ENCODE results near the gene EFS.
"Not testable (repeated sequence)": the region's sequence is repeated elsewhere in the genome, so short reads cannot be mapped to it uniquely, and the experiment has no call there.

The EFS gene

DNA sequence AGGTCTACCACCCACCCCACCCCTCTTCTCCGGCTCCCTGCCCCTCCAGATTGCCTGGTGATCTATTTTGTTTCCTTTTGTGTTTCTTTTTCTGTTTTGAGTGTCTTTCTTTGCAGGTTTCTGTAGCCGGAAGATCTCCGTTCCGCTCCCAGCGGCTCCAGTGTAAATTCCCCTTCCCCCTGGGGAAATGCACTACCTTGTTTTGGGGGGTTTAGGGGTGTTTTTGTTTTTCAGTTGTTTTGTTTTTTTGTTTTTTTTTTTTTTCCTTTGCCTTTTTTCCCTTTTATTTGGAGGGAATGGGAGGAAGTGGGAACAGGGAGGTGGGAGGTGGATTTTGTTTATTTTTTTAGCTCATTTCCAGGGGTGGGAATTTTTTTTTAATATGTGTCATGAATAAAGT is 39.2 kb downstream of the EFS start:
- DNase-seq (ENCODE audit: low read depth): not testable (repeated sequence)

DNA sequence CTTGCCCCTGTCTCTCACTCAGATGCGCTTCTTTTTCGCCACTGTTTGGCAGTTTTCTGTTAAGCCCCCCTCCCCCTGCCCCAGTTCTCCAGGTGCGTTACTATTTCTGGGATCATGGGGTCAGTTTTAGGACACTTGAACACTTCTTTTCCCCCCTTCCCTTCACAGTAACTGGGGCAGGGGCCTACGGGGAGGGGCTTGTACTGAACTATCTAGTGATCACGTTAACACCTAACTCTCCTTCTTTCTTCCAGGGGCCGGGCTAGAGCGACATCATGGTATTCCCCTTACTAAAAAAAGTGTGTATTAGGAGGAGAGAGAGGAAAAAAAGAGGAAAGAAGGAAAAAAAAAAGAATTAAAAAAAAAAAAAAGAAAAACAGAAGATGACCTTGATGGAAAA is 40.0 kb downstream of the EFS start:
- DNase-seq (ENCODE audit: low read depth): no peak

DNA sequence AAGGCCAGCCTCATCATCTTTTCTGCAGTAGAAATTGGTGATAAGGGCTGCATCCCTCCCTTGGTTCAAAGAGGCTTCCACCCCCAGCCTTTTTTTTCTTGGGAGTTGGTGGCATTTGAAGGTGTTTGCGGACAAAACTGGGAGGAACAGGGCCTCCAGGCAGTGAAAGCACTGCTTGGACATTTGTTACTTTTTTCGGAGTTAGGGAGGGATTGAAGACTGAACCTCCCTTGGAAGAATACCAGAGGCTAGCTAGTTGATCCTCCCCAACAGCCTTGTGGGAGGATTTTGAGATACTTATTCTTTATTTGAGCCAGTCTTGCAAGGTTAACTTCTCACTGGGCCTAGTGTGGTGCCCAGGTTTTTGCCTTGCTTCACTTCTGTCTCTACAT is 40.5 kb downstream of the EFS start:
- no peak for DNase-seq (ENCODE audit: low read depth)

DNA sequence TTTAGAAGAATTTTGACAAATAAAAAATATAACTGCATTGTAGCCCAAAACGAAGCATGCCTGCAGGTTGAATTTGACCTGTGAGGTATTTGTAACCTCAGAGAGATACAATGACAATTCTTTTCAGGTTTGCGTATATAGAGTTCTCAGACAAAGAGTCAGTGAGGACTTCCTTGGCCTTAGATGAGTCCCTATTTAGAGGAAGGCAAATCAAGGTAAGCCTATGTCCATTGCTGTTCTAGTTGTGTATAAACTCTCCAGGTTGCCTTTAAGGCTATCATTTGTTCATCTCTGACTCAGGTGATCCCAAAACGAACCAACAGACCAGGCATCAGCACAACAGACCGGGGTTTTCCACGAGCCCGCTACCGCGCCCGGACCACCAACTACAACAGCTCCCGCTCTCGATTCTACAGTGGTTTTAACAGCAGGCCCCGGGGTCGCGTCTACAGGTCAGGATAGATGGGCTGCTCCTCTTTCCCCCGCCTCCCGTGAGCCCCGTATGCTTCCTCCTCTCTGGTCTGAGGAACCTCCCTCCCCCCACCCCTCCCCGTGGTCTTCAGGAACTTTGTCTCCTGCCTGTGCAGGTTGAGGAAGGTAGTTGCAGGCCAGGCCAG is 41.0 kb downstream of the EFS start:
- DNase-seq (ENCODE audit: low read depth): no peak

DNA sequence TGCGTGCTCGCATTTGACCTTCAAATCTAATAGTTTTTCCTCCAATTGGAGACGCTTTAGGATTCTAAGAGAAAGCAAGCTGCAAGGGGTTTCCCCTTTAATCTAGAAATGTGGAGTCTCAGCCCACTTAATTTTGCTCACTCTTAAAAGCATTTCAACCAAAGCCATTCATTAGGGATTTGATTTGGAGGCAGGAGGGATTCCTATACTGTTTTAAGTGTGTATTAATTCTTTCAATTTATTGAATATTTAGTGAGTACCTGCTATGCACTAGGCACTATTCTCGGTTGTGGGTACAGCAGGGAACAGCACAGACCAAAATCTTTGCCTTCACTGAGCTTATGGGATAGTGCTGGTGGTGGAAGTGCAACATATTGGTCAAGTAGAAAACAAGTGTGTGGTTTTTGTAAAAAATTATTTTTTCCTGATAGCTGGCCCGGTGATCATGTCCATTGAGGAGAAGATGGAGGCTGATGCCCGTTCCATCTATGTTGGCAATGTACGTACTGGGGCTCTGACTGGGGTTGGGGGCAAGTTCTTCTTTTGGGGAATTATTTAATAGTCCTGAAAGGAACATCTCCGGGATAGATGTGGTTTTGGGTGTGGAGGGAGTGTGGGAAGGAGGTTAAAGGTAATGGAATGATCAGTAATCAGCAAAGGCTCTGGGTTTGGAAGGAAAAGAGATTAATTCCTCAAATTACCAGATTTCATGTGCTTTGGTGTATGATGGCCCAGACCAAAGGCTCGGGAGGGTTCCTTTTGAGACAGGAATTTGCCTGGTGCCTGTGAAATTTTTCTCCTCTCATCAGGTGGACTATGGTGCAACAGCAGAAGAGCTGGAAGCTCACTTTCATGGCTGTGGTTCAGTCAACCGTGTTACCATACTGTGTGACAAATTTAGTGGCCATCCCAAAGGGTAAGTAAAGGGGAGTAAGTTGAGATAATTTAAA is 42.1 kb downstream of the EFS start:
- DNase-seq (ENCODE audit: low read depth): no peak

DNA sequence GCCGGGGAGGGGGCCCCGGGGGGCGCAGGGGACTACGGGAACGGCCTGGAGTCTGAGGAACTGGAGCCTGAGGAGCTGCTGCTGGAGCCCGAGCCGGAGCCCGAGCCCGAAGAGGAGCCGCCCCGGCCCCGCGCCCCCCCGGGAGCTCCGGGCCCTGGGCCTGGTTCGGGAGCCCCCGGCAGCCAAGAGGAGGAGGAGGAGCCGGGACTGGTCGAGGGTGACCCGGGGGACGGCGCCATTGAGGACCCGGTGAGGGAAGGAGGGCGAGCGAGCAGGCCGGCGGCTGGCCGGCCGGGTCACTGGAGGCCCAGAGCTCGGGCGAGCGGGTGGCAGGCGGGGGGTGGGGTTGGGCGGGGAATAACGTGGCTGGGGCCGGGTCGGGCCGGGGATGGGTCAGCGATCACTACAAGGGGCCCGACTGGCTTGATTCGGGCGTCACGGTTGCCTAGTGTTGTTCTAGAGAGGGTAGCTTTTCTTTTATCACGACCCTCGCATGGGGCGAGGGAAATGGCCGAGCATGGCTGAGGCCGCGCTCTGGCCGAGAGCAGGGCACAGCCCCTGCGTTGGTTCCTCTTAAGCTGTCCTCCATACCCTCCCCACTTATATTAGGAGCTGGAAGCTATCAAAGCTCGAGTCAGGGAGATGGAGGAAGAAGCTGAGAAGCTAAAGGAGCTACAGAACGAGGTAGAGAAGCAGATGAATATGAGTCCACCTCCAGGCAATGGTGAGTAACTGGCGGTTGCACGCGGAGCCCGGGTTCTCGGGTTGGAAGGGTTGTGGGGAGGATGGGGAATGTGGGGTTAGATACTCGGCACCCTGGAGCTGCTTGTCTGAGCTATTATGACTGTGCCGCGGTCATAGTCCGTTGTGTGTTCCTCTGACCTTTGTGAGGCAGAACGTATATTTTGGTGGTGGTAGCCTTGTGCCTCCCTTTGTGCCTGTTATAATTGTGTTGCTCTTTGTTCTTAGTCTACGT is 43.1 kb downstream of the EFS start:
- peak; percentile 38 for DNase-seq (ENCODE audit: low read depth)

DNA sequence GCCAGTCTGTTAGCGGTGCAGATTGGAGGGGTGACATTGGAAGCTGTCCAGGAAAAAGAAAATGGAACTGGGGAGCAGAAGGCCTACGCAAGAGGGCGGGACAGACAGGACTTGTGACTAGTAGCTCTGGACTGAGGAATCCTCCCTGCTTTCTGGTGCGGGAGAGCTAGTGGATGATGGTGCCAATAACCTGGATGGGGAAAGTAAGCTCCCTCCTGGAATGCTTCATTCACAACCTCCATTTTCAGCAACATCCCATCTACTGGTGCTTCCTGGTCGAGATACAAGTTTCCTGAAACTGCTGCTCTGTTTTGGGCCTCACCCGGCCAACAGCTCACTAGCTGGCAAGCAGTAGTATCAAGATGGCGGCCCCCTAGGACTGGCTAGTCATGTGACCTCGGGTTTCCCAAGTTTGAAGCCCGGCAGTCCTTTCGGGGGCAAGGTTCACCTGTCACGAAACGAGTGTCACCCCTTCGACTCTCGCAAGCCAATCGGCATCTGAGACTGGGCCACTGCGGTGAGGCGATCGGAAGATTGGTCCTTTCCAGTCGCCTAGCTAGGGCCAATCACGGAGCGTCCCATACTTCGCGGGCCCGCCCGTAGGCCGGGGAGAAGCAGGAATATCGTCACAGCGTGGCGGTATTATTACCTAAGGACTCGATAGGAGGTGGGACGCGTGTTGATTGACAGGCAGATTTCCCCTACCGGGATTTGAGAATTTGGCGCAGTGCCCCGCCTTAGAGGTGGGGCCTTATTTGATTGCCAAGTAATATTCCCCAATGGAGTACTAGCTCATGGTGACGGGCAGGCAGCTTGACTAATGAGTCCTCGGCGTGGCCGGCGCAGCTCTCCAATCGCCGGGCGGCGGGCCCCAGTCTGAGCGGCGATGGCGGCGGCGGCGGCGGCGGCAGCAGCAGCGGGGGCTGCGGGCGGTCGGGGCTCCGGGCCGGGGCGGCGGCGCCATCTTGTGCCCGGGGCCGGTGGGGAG is 44.1 kb downstream of the EFS start, which contains the start of gene PABPN1:
Gene PABPN1 (plus strand): TSS at position 874 of the 988 bp plus-strand sequence. CDS start 13 bp downstream, at position 887.
- peak; percentile 99 for DNase-seq (ENCODE audit: low read depth)

DNA sequence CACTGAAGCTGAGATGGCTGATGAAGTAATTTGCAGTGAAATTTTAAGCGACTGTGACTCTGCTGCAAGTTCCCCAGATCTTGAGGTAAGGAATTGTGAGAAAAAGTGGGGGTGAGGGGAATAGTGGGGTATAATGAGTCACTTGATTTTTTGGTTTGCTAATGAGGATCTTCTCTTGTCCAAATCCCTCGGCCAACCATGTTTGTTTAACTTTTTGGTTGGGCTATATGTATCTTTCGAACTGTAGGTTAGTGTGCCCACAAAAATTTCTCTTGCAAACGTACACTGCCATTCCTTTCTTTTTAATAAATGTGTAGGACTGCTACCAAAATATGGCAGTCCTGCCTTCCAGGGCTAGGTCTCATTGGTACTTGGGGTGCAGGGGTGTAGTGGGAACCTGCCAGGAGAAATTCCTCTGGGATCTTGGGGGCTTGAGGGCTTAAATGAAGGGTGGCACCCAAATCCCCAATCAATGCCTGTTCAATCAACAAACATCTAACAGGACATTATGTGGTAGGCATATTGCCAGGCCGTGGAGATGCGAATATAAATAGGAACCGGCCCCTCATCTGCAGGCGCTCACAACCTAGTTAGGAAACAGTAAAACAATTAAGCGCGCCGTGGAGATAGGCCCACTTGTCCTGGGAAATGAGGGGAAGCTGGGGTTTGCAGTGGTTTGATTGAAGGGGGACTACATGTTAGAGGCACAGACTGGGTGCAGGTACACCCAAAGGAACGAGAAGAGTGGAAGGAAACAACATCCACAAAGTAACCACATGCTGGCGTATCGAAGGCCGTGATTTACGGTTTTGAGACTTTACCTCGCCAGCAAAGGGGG is 45.0 kb downstream of the EFS start:
- DNase-seq (ENCODE audit: low read depth): no peak

DNA sequence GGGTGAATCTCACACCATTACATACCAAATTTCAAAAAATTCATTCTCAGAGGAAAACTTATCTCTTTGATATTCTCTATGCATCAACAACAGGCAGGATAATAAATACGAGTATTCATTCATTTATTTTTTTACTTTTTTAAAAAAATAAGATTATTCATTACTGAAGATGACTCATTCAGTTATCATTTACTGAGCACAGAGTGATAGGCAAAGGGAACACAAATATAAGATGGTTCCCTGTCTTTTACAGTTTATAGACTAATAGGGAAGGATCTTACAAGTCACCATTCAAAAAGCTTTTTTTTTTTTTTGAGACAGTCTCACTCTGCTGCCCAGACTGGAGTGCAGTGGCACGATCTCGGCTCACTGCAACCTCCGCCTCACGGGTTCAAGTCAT is 48.7 kb downstream of the EFS start:
- no peak for DNase-seq (ENCODE audit: low read depth)

DNA sequence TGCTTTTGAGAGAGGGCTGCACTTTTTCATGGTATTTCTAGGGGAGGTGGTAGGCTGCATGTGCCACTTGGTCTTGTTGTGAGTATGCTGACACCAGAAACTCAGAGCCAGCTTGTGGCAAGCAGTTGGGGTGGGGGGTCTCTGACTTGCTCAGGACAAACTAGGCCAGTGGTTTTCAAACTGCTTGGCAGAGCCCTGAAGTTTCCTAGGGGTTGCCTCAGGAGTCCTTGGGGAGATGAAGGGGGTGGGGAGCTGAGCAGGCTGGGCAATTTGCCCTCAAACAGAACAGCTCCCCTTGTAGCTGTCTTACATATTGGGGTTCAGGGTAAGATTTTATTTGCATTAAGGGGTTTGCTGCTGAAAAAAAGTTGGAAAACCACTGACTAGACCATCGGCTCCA is 54.4 kb downstream of the EFS start:
- no peak for DNase-seq (ENCODE audit: low read depth)

DNA sequence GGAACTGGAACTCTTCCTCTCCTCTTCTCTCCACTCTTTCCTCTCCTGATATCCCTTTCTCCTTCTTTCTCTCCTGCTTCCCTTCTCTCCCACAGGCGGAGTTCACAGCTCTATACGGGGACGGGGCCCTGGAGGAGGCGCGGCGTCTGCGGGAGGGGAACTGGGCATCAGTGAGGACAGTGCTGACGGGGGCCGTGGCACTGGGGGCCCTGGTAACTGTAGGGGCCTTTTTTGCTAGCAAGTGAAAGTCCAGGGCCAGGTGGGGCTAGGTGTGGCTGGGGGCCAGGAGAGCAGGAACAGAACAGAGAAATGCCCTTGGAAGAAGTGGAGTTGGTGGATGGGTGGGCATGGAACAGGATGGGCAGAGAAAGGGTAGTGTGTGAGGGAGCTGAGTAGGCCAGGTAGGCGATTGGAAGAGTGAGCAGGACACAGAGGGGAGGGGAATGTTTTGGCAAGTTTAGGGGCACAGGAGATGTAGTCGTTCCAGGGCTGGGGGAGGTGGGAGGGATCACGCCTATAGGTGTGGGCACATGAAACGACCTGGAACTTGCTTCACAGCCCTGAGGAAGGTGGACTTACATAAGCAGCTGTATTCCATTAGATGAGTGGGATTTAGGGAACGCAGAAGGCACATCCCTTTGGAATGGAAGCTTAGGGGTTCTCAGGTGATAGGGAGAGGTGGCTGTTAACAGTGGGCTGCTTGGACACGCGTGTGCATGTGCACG is 56.1 kb downstream of the EFS start:
- DNase-seq (ENCODE audit: low read depth): no peak

DNA sequence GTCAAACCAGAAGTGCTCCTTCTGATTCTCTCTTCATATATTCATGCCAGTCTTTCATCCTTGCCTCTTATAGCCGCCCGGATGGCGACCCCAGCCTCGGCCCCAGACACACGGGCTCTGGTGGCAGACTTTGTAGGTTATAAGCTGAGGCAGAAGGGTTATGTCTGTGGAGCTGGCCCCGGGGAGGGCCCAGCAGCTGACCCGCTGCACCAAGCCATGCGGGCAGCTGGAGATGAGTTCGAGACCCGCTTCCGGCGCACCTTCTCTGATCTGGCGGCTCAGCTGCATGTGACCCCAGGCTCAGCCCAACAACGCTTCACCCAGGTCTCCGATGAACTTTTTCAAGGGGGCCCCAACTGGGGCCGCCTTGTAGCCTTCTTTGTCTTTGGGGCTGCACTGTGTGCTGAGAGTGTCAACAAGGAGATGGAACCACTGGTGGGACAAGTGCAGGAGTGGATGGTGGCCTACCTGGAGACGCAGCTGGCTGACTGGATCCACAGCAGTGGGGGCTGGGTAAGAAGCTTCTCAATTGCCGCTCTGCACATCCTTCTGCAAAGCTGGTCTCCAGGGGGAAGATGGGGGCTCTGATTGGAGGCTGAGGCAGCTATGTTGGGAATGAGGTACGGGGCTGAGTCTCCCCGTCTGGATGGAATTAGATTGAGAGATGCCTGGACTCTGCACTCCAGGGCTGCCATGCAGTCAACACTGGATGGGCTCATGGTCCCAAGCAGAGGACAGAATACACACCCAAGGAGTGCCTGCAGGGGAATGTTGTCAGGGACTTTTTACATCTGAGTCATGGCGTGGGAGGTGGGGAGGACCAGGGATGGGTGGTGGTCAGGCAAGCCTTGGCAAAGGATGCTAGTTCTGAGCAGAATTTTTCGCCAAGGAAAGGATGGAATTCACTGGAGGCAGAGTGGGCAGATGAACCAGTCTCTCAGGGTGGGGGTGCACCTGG is 57.0 kb downstream of the EFS start:
- DNase-seq (ENCODE audit: low read depth): no peak

DNA sequence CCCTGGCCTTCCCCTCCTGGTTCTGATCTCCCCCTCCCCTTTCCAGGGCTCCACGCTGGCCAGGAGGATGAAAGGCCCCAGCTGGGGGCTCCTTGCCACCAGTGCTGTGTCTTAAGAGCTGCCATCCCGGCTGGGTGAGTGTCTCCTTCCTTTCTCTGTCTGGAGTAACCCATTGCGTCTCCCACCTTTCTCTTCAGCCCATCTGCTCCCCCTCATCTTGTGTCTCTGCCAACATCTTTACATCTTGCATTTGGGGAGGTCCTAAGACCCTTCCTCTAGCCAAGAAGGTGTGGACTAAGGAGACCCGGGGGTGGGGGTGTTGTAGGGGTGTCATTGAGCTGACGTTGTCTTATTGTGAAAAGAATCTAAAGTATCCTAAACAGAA is 57.8 kb downstream of the EFS start:
- DNase-seq (ENCODE audit: low read depth): no peak

DNA sequence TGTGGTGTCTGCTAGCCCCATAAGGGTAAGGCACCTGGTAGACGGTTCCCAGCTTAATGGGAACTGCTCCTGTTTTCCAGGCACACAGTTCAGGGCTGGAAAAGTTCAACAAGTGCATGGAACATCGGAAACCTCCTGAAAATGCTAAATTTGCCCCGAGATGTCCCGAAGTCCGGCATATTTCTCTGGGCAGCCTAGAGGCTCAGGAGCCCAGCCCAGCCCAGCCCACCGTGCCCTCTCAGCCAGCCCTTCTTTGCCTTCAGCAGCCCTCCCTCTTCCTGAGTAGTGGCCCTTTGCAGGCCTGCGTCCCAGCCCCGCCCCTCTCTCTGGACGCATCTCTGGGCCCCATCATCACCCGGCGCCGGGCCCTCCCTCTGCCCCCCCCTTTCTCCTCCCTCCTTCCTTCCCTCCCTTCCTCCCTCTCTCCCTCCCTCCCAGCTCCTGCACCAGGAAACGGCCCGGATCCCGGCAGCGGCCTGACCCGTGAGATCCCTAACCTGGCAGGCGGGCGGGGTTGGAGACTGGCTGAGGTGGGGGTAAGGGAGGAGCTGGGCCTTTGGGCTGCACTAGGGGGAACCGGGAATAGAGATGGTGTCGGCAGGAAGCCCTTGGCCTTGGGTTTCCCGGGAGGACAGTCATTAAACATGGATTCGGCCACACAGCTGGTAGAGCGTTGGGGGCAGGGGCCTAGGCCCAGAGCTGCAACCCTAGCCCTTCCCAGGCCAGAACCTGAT is 58.4 kb downstream of the EFS start, which contains the start of gene BCL2L2:
Gene BCL2L2 (plus strand): TSS at position 422 of the 734 bp plus-strand sequence. CDS start 935 bp downstream, outside the sequence.
- DNase-seq (ENCODE audit: low read depth): peak; percentile 85
